Measurements from ENCODE around the gene ANKRD2.
"Not testable (repeated sequence)": the region's sequence is repeated elsewhere in the genome, so short reads cannot be mapped to it uniquely, and the experiment has no call there.

ANKRD2 gene

GRCh38 chr10:97573021-97573420 is 442 bp downstream of the ANKRD2 start:
- DNase-seq (ENCODE audit: low spot score), result no peak

- DNase-seq (ENCODE audit: low spot score), result no peak
These were observed 1.1 kb downstream of the ANKRD2 start for GRCh38 chr10:97573672-97574071.

GRCh38 chr10:97574374-97575126 is 2.0 kb downstream of the ANKRD2 start:
- DNase-seq (ENCODE audit: low spot score), result peak; percentile 88

- DNase-seq (ENCODE audit: low spot score), result no peak
These were observed 2.6 kb downstream of the ANKRD2 start for GRCh38 chr10:97575127-97575668.

- DNase-seq (ENCODE audit: low spot score), result not testable (repeated sequence)
These were observed 3.9 kb downstream of the ANKRD2 start for GRCh38 chr10:97576487-97576886.

- no peak for DNase-seq (ENCODE audit: low spot score)
These were observed 5.1 kb downstream of the ANKRD2 start for GRCh38 chr10:97577701-97578100.

- no peak for DNase-seq (ENCODE audit: low spot score)
These were observed 5.7 kb downstream of the ANKRD2 start for GRCh38 chr10:97578171-97578844.

- DNase-seq (ENCODE audit: low spot score), result no peak
These were observed 8.1 kb downstream of the ANKRD2 start for GRCh38 chr10:97580421-97581367.

GRCh38 chr10:97582169-97582568 is 9.6 kb downstream of the ANKRD2 start:
- DNase-seq (ENCODE audit: low spot score), result no peak

GRCh38 chr10:97583476-97583875 is 10.9 kb downstream of the ANKRD2 start:
- DNase-seq (ENCODE audit: low spot score), result no peak

- DNase-seq (ENCODE audit: low spot score), result peak; percentile 12
These were observed 11.7 kb downstream of the ANKRD2 start, which contains the start of gene HOGA1 for GRCh38 chr10:97584060-97584797. HOGA1 (plus strand) TSS chr10:97584389; CDS start chr10:97584704, 315 bp downstream.

GRCh38 chr10:97584798-97585438 is 12.3 kb downstream of the ANKRD2 start:
- no peak for DNase-seq (ENCODE audit: low spot score)

GRCh38 chr10:97585439-97585811 is 12.8 kb downstream of the ANKRD2 start:
- DNase-seq (ENCODE audit: low spot score), result no peak

GRCh38 chr10:97587183-97587582 is 14.6 kb downstream of the ANKRD2 start:
- no peak for DNase-seq (ENCODE audit: low spot score)

GRCh38 chr10:97589479-97589878 is 16.9 kb downstream of the ANKRD2 start, which contains the start of gene C10orf62:
C10orf62 (plus strand) TSS chr10:97589721; CDS start chr10:97589898, 177 bp downstream.
- DNase-seq (ENCODE audit: low spot score), result no peak

- no peak for DNase-seq (ENCODE audit: low spot score)
These were observed 17.6 kb downstream of the ANKRD2 start for GRCh38 chr10:97590082-97590747.

GRCh38 chr10:97590748-97591495 is 18.3 kb downstream of the ANKRD2 start:
- DNase-seq (ENCODE audit: low spot score), result no peak

GRCh38 chr10:97593421-97593820 is 20.8 kb downstream of the ANKRD2 start:
- no peak for DNase-seq (ENCODE audit: low spot score)
